Natural killer cell (primary cell): ENCODE measurements around the gene SP3. TPM values are rescaled to one million over a fixed set of nuclear protein-coding genes. Genes with fewer than 3 reads are reported as not detected.

Source experiments
- ATAC-seq, 3 donors: fragments of 150-1000 bp in 2 of 3; fragments of 200-7000 bp in 1 of 3; cut with Tn5 transposase; 1 replicate in 1 of 3; 2 replicates in 2 of 3; pipeline ENCODE4 v1.10.0; 2021; ENCODE audit warnings: mild to moderate bottlenecking in 2 of 3, moderate library complexity in 2 of 3
- DNase-seq, 2 donors: peaks; one replicate each; pipeline versions ENCODE4 v3.0.0 to v3.0.0-alpha.2; 2013 to 2021; ENCODE audit warnings: mixed read lengths in 1 of 2
- H3K27ac ChIP-seq: one replicate; pipeline ENCODE4 v1.5.1; 2013; ENCODE audit warnings: mild to moderate bottlenecking, low read length
- H3K27me3 ChIP-seq: one replicate; pipeline ENCODE4 v1.6.1; 2013; ENCODE audit warnings: low read length; ENCODE audit not compliant: control insufficient read depth, insufficient read depth
- H3K36me3 ChIP-seq: one replicate; pipeline ENCODE4 v1.6.1; 2013; ENCODE audit warnings: low read length; ENCODE audit not compliant: control insufficient read depth, insufficient read depth
- H3K4me1 ChIP-seq: one replicate; pipeline ENCODE4 v1.6.1; 2013; ENCODE audit warnings: low read length; ENCODE audit not compliant: control insufficient read depth, insufficient read depth
- H3K4me3 ChIP-seq: one replicate; pipeline ENCODE4 v1.5.1; 2013; ENCODE audit warnings: low read length
- H3K9me3 ChIP-seq: one replicate; pipeline ENCODE4 v1.6.1; 2013; ENCODE audit warnings: low read length; ENCODE audit not compliant: control insufficient read depth, insufficient read depth
- H3K27ac Mint-ChIP-seq, 2 donors: one replicate each; pipeline ENCODE4 v1.8.0; 2022; ENCODE audit warnings: mild to moderate bottlenecking in 2 of 2, mixed read lengths in 2 of 2, moderate library complexity in 1 of 2
- H3K27me3 Mint-ChIP-seq, 2 donors: one replicate each; pipeline ENCODE4 v1.8.0; 2022; ENCODE audit warnings: low read depth in 2 of 2, mixed read lengths in 2 of 2
- H3K36me3 Mint-ChIP-seq: one replicate; pipeline ENCODE4 v1.8.0; 2022; ENCODE audit warnings: mixed read lengths
- H3K4me1 Mint-ChIP-seq, 2 donors: one replicate each; pipeline ENCODE4 v1.8.0; 2022; ENCODE audit warnings: mixed read lengths in 2 of 2
- H3K4me3 Mint-ChIP-seq: one replicate; pipeline ENCODE4 v1.8.0; 2022; ENCODE audit warnings: mild to moderate bottlenecking, moderate library complexity, mixed read lengths
- H3K9me3 Mint-ChIP-seq, 2 donors: one replicate each; pipeline ENCODE4 v1.8.0; 2022; ENCODE audit warnings: mixed read lengths in 2 of 2
- CTCF ChIP-seq: fragments of 200-600 bp; IDR thresholded peaks from one replicate; pipeline ENCODE4 v1.8.0; 2022; ENCODE audit warnings: antibody characterized with exemption
- WGBS: methylation state at CpG from one replicate; pipeline ENCODE4 v1.1.7; 2013; ENCODE audit warnings: missing lambda C conversion rate; ENCODE audit not compliant: insufficient coverage; 5-methylcytosine and 5-hydroxymethylcytosine counted together
- intact Hi-C: fragments of 100-400 bp; cut with micrococcal nuclease; formaldehyde crosslinking; loops from one replicate; pipeline ENCODE4 v1.14.2; 2022
- total RNA-seq, 4 donors: library from RNA; stranded (reverse); fragments of 120-200 nt in 1 of 4; gene quantifications; one replicate each; pipeline versions ENCODE4 v1.2.3 to v1.2.4, GENCODE V29; 2013 to 2022

The SP3 gene
- total RNA-seq, 3 donors from 2014 or later (not counting 1 experiment from before 2014, with no cell fraction given): 179 to 200 (median 188) TPM

DNA sequence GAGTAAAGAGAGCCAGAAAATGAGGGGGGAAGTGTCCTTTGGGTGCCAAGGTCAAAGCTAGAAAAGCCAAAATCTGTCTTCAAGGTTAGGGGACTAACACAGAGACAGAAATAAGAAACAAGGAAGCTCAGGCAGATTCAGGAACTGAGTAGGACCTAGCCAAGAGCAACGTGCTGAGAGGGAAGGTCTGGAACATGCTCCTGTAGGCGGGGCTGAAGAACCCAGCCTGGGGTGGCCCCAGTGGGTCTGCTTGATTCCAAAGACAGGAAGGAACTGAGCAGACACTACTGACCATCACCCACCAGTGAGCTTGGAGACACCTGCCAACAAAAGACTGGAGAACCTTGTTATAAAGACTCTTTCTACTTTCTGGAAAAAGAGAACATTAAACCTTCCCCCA, 105.1 kb downstream of the SP3 start:
- Histone ChIP-seq H3K4me1 (no peaks in the 10 kb centered on the region), H3K36me3 (no peaks in the 10 kb centered on the region), H3K27me3 (no peaks in the 10 kb centered on the region), H3K9me3 (no peaks in the 10 kb centered on the region), H3K27ac (no peak overlapping the region), H3K4me3 (no peak overlapping the region)
- H3K27me3 Mint-ChIP-seq: peaks cover 9 to 11% of the 10 kb centered on the region in 2 donors
- H3K36me3 Mint-ChIP-seq: no peaks in the 10 kb centered on the region
- intact Hi-C loops: no loop called here
- no peak for ATAC-seq
- no peaks in the 10 kb centered on the region for H3K9me3 Mint-ChIP-seq
- no peak for DNase-seq
- no peak overlapping the region for H3K4me3 Mint-ChIP-seq
- H3K4me1 Mint-ChIP-seq: peaks cover 0 to 4% of the 10 kb centered on the region in 2 donors
- no peak overlapping the region for H3K27ac Mint-ChIP-seq
- no peak for TF ChIP-seq CTCF
- 41% methylated on average over 2 of the region's 2 CpGs for WGBS

- DNase-seq (no peak), ATAC-seq (no peak)
- Histone ChIP-seq H3K9me3 (no peaks in the 10 kb centered on the region), H3K27me3 (no peaks in the 10 kb centered on the region), H3K36me3 (no peaks in the 10 kb centered on the region), H3K4me1 (no peaks in the 10 kb centered on the region), H3K27ac (no peak overlapping the region), H3K4me3 (no peak overlapping the region)
- 51% methylated on average over 10 of the region's 10 CpGs for whole genome bisulfite sequencing
- H3K4me1 Mint-ChIP-seq: peaks cover 0 to 4% of the 10 kb centered on the region in 2 donors
- TF ChIP-seq CTCF: no peak
- no peak overlapping the region for H3K27ac Mint-ChIP-seq
- no peaks in the 10 kb centered on the region for H3K9me3 Mint-ChIP-seq
- no peak overlapping the region for H3K4me3 Mint-ChIP-seq
- H3K36me3 Mint-ChIP-seq: no peaks in the 10 kb centered on the region
- peaks cover 9 to 11% of the 10 kb centered on the region in 2 donors for H3K27me3 Mint-ChIP-seq
- intact Hi-C loops: no loop called here
Observed at GRCh38 chr2:173858291-173858731, 106.9 kb downstream of the SP3 start.
